SH-SY5Y (cell line): ENCODE measurements around the gene ABTB1.

Experiments
- GATA2 ChIP-seq: IDR thresholded peaks from 2 replicates; pipeline ENCODE4 v1.6.1; 2011; ENCODE audit warnings: mild to moderate bottlenecking, low read depth, low read length
- GATA3 ChIP-seq: IDR thresholded peaks from 2 replicates; pipeline ENCODE4 v1.6.1; 2011; ENCODE audit warnings: low read depth, mild to moderate bottlenecking, low read length, moderate library complexity

GRCh38 chr3:127655641-127656040, 17.1 kb upstream of the ABTB1 start:
- TF ChIP-seq GATA2 (no peak), GATA3 (no peak)
